CD8-positive, alpha-beta memory T cell (primary cell): ENCODE measurements around the gene ASCL4. TPM values are rescaled to one million over a fixed set of nuclear protein-coding genes. Genes with fewer than 3 reads are reported as not detected.

ENCODE experiments used
- CTCF ChIA-PET: fragments of 350-600 bp; sonication (Branson Sonifier 250); formaldehyde crosslinking; loops from one replicate; lab custom pipeline; 2021; ENCODE audit warnings: antibody characterized with exemption; lab: Charles Lee
- POLR2A ChIA-PET: fragments of 350-600 bp; sonication (Branson Sonifier 250); formaldehyde crosslinking; loops from one replicate; lab custom pipeline; 2021; ENCODE audit warnings: antibody characterized with exemption; lab: Charles Lee
- DNase-seq, 5 donors: peaks; one replicate each; pipeline versions ENCODE4 v3.0.0 to v3.0.0-alpha.2; 2020 to 2022; ENCODE audit warnings: mixed read lengths in 1 of 5
- H3K27ac ChIP-seq: one replicate; pipeline ENCODE4 v1.7.0; 2013; ENCODE audit warnings: low read depth, mild to moderate bottlenecking, low read length, moderate library complexity
- H3K27me3 ChIP-seq: 2 replicates; pipeline ENCODE4 v1.7.0; 2013; ENCODE audit warnings: low read length, mild to moderate bottlenecking; ENCODE audit not compliant: insufficient read depth, poor library complexity, severe bottlenecking
- H3K36me3 ChIP-seq: 2 replicates; pipeline ENCODE4 v1.7.0; 2013; ENCODE audit warnings: mild to moderate bottlenecking, low read length, moderate library complexity; ENCODE audit not compliant: insufficient read depth
- H3K4me1 ChIP-seq: 2 replicates; pipeline ENCODE4 v1.7.0; 2013; ENCODE audit warnings: mild to moderate bottlenecking, low read length, moderate library complexity; ENCODE audit not compliant: insufficient read depth
- H3K4me3 ChIP-seq: 2 replicates; pipeline ENCODE4 v1.7.0; 2013; ENCODE audit warnings: mild to moderate bottlenecking, low read length
- H3K9me3 ChIP-seq: 2 replicates; pipeline ENCODE4 v1.7.0; 2013; ENCODE audit warnings: mild to moderate bottlenecking, low read length
- H3K27ac Mint-ChIP-seq, 8 donors: one replicate each; pipeline ENCODE4 v1.8.0; 2020 to 2021; ENCODE audit warnings: mixed read lengths in 8 of 8, mild to moderate bottlenecking in 6 of 8, inconsistent platforms in 3 of 8, moderate library complexity in 3 of 8
- H3K27me3 Mint-ChIP-seq, 2 donors: one replicate each; pipeline ENCODE4 v1.8.0; 2020 to 2021; ENCODE audit warnings: mixed read lengths in 2 of 2, mild to moderate bottlenecking in 1 of 2, moderate library complexity in 1 of 2
- H3K36me3 Mint-ChIP-seq, 3 donors: one replicate each; pipeline ENCODE4 v1.8.0; 2020 to 2021; ENCODE audit warnings: mixed read lengths in 3 of 3, inconsistent platforms in 1 of 3, mild to moderate bottlenecking in 1 of 3
- H3K4me1 Mint-ChIP-seq, 3 donors: one replicate each; pipeline ENCODE4 v1.8.0; 2020 to 2021; ENCODE audit warnings: mixed read lengths in 3 of 3, inconsistent platforms in 1 of 3, mild to moderate bottlenecking in 1 of 3
- H3K4me3 Mint-ChIP-seq, 7 donors: one replicate each; pipeline ENCODE4 v1.8.0; 2020 to 2021; ENCODE audit warnings: mixed read lengths in 7 of 7, mild to moderate bottlenecking in 6 of 7, moderate library complexity in 4 of 7, inconsistent platforms in 2 of 7
- H3K9me3 Mint-ChIP-seq, 5 donors: one replicate each; pipeline ENCODE4 v1.8.0; 2020 to 2022; ENCODE audit warnings: mixed read lengths in 5 of 5, mild to moderate bottlenecking in 3 of 5, moderate library complexity in 2 of 5, inconsistent platforms in 1 of 5
- polyA plus RNA-seq: library from polyadenylated mRNA; unstranded; fragments of 300-500 nt; fragmentation: Illumina TruSeq; gene quantifications from one replicate; pipeline ENCODE4 v1.2.3, GENCODE V29; 2021
- total RNA-seq, 2 experiments: library from RNA; stranded (reverse); gene quantifications; one replicate each; pipeline ENCODE4 v1.2.3, GENCODE V29; 2021

ASCL4 gene
- total and polyA plus RNA-seq, 3 experiments from 2014 or later, result not detected

- ChIA-PET CTCF (no interaction called here), POLR2A (no interaction called here)
- H3K9me3 ChIP-seq, result no peaks in the 10 kb centered on the region
- no peak for DNase-seq
- H3K27ac Mint-ChIP-seq, result no peak overlapping the region
- peaks cover 0 to 2% (median 1%) of the 10 kb centered on the region in 3 donors for H3K36me3 Mint-ChIP-seq
- H3K4me1 ChIP-seq, result no peaks in the 10 kb centered on the region
- H3K4me3 ChIP-seq, result no peak overlapping the region
- no peaks in the 10 kb centered on the region for H3K36me3 ChIP-seq
- no peaks in the 10 kb centered on the region for H3K4me1 Mint-ChIP-seq
- no peak overlapping the region for H3K27ac ChIP-seq
- no peaks in the 10 kb centered on the region for H3K9me3 Mint-ChIP-seq
- no peaks in the 10 kb centered on the region for H3K27me3 ChIP-seq
- H3K4me3 Mint-ChIP-seq, result no peak overlapping the region
- H3K27me3 Mint-ChIP-seq, result peaks cover 15 to 37% of the 10 kb centered on the region in 2 donors
These were observed 24.1 kb downstream of the ASCL4 start for GRCh38 chr12:107798580-107798979.

GRCh38 chr12:107801150-107801549 lies 26.6 kb downstream of the ASCL4 start:
- H3K4me1 Mint-ChIP-seq, result no peaks in the 10 kb centered on the region
- no peak overlapping the region for H3K27ac Mint-ChIP-seq
- H3K4me3 Mint-ChIP-seq, result no peak overlapping the region
- Histone ChIP-seq H3K4me1 (no peaks in the 10 kb centered on the region), H3K36me3 (no peaks in the 10 kb centered on the region), H3K4me3 (no peak overlapping the region), H3K27me3 (no peaks in the 10 kb centered on the region), H3K9me3 (no peaks in the 10 kb centered on the region), H3K27ac (no peak overlapping the region)
- POLR2A ChIA-PET, result no interaction called here
- no peaks in the 10 kb centered on the region for H3K9me3 Mint-ChIP-seq
- peaks cover 14 to 16% of the 10 kb centered on the region in 2 donors for H3K27me3 Mint-ChIP-seq
- H3K36me3 Mint-ChIP-seq, result peaks cover 0 to 2% (median 0%) of the 10 kb centered on the region in 3 donors
- CTCF ChIA-PET, result no interaction called here
- DNase-seq, result no peak

GRCh38 chr12:107803092-107803491 lies 28.6 kb downstream of the ASCL4 start:
- Mint-ChIP-seq H3K4me1 (no peaks in the 10 kb centered on the region), H3K27me3 (peaks cover 10 to 12% of the 10 kb centered on the region in 2 donors), H3K36me3 (peaks cover 0 to 2% (median 0%) of the 10 kb centered on the region in 3 donors), H3K9me3 (no peaks in the 10 kb centered on the region), H3K4me3 (no peak overlapping the region), H3K27ac (no peak overlapping the region)
- H3K4me1 ChIP-seq, result no peaks in the 10 kb centered on the region
- H3K27me3 ChIP-seq, result no peaks in the 10 kb centered on the region
- H3K4me3 ChIP-seq, result no peak overlapping the region
- H3K27ac ChIP-seq, result no peak overlapping the region
- H3K36me3 ChIP-seq, result no peaks in the 10 kb centered on the region
- no peak for DNase-seq
- ChIA-PET POLR2A (no interaction called here), CTCF (no interaction called here)
- H3K9me3 ChIP-seq, result no peaks in the 10 kb centered on the region

- H3K9me3 ChIP-seq, result no peaks in the 10 kb centered on the region
- H3K27ac Mint-ChIP-seq, result no peak overlapping the region
- peaks cover 13 to 16% of the 10 kb centered on the region in 2 donors for H3K27me3 Mint-ChIP-seq
- H3K36me3 ChIP-seq, result no peaks in the 10 kb centered on the region
- no peak overlapping the region for H3K4me3 Mint-ChIP-seq
- H3K36me3 Mint-ChIP-seq, result peaks cover 0 to 2% (median 0%) of the 10 kb centered on the region in 3 donors
- no peaks in the 10 kb centered on the region for H3K4me1 ChIP-seq
- no peaks in the 10 kb centered on the region for H3K4me1 Mint-ChIP-seq
- POLR2A ChIA-PET, result no interaction called here
- CTCF ChIA-PET, result no interaction called here
- H3K27ac ChIP-seq, result no peak overlapping the region
- no peaks in the 10 kb centered on the region for H3K9me3 Mint-ChIP-seq
- no peak overlapping the region for H3K4me3 ChIP-seq
- no peaks in the 10 kb centered on the region for H3K27me3 ChIP-seq
- DNase-seq, result no peak
These were observed 31.1 kb downstream of the ASCL4 start for GRCh38 chr12:107805488-107806180.

GRCh38 chr12:107807471-107808150 lies 33.1 kb downstream of the ASCL4 start:
- Mint-ChIP-seq H3K4me1 (no peaks in the 10 kb centered on the region), H3K9me3 (no peaks in the 10 kb centered on the region), H3K36me3 (no peaks in the 10 kb centered on the region), H3K27me3 (peaks cover 10 to 26% of the 10 kb centered on the region in 2 donors), H3K4me3 (no peak overlapping the region), H3K27ac (no peak overlapping the region)
- no peak for DNase-seq
- no peaks in the 10 kb centered on the region for H3K36me3 ChIP-seq
- ChIA-PET POLR2A (no interaction called here), CTCF (no interaction called here)
- H3K27me3 ChIP-seq, result no peaks in the 10 kb centered on the region
- H3K4me3 ChIP-seq, result no peak overlapping the region
- no peaks in the 10 kb centered on the region for H3K4me1 ChIP-seq
- H3K9me3 ChIP-seq, result no peaks in the 10 kb centered on the region
- H3K27ac ChIP-seq, result no peak overlapping the region

- H3K27ac Mint-ChIP-seq, result no peak overlapping the region
- POLR2A ChIA-PET, result no interaction called here
- CTCF ChIA-PET, result no interaction called here
These were observed 42.7 kb downstream of the ASCL4 start for GRCh38 chr12:107817250-107817649.

GRCh38 chr12:107818984-107819383 lies 44.5 kb downstream of the ASCL4 start:
- no peak overlapping the region for H3K27ac Mint-ChIP-seq
- H3K36me3 ChIP-seq, result no peaks in the 10 kb centered on the region
- no peaks in the 10 kb centered on the region for H3K4me1 ChIP-seq
- peaks cover 15 to 29% (median 18%) of the 10 kb centered on the region in 5 donors for H3K9me3 Mint-ChIP-seq
- H3K4me1 Mint-ChIP-seq, result peaks cover 0 to 2% (median 0%) of the 10 kb centered on the region in 3 donors
- ChIA-PET POLR2A (no interaction called here), CTCF (no interaction called here)
- no peak for DNase-seq
- no peak overlapping the region for H3K4me3 ChIP-seq
- H3K27me3 ChIP-seq, result no peaks in the 10 kb centered on the region
- peaks cover 17 to 20% of the 10 kb centered on the region in 2 donors for H3K27me3 Mint-ChIP-seq
- H3K27ac ChIP-seq, result no peak overlapping the region
- H3K36me3 Mint-ChIP-seq, result peaks cover 0 to 3% (median 0%) of the 10 kb centered on the region in 3 donors
- H3K9me3 ChIP-seq, result peaks cover 7% of the 10 kb centered on the region
- no peak overlapping the region for H3K4me3 Mint-ChIP-seq

More at GRCh38 chr12:107817250-107817649, 42.7 kb downstream of the ASCL4 start:
- no peak for DNase-seq
- peaks cover 10 to 14% of the 10 kb centered on the region in 2 donors for H3K27me3 Mint-ChIP-seq
- Histone ChIP-seq H3K4me3 (no peak overlapping the region), H3K4me1 (no peaks in the 10 kb centered on the region), H3K36me3 (no peaks in the 10 kb centered on the region), H3K27me3 (no peaks in the 10 kb centered on the region), H3K9me3 (peaks cover 7% of the 10 kb centered on the region), H3K27ac (no peak overlapping the region)
- peaks cover 0 to 3% (median 0%) of the 10 kb centered on the region in 3 donors for H3K36me3 Mint-ChIP-seq
- peaks cover 15 to 22% (median 18%) of the 10 kb centered on the region in 5 donors for H3K9me3 Mint-ChIP-seq
- H3K4me1 Mint-ChIP-seq, result no peaks in the 10 kb centered on the region
- no peak overlapping the region for H3K4me3 Mint-ChIP-seq

GRCh38 chr12:107822356-107822755 lies 47.9 kb downstream of the ASCL4 start:
- no peak for DNase-seq
- peaks cover 0 to 5% (median 3%) of the 10 kb centered on the region in 3 donors for H3K36me3 Mint-ChIP-seq
- Histone ChIP-seq H3K4me3 (no peak overlapping the region), H3K36me3 (no peaks in the 10 kb centered on the region), H3K27me3 (no peaks in the 10 kb centered on the region), H3K4me1 (no peaks in the 10 kb centered on the region), H3K9me3 (peaks cover 7% of the 10 kb centered on the region), H3K27ac (no peak overlapping the region)
- peaks cover 25 to 46% (median 45%) of the 10 kb centered on the region in 5 donors for H3K9me3 Mint-ChIP-seq
- H3K27ac Mint-ChIP-seq, result no peak overlapping the region
- H3K4me3 Mint-ChIP-seq, result no peak overlapping the region
- ChIA-PET POLR2A (no interaction called here), CTCF (no interaction called here)
- peaks cover 0 to 2% (median 0%) of the 10 kb centered on the region in 3 donors for H3K4me1 Mint-ChIP-seq
- H3K27me3 Mint-ChIP-seq, result peaks cover 18 to 30% of the 10 kb centered on the region in 2 donors
